Measurements from ENCODE around the gene FNDC3B.

GRCh38 chr3:172082820-172083513, 43.6 kb downstream of the FNDC3B start:
- no peak for TF ChIP-seq CTCF (IDR thresholded peaks at IDR 0.05; ENCODE audit: insufficient read depth, low read length, poor library complexity, severe bottlenecking)
- TF ChIP-seq EZH2phosphoT487 (conservative IDR thresholded peaks at IDR 0.05; ENCODE audit: low read length): no peak

Measured in SU-DHL-6 (cell line).